Breast epithelium (tissue), 3 donors: ENCODE measurements around the gene IAH1.

ENCODE experiments used
- CTCF ChIP-seq, 3 donors: fragments of 450-650 bp; IDR thresholded peaks; one replicate each; pipeline ENCODE4 v1.5.1; 2016 to 2017; ENCODE audit warnings: antibody characterized with exemption in 3 of 3, mild to moderate bottlenecking in 3 of 3, moderate library complexity in 3 of 3
- POLR2AphosphoS5 ChIP-seq, 3 donors: sonication (generic); formaldehyde crosslinking; IDR thresholded peaks; one replicate each; pipeline ENCODE4 v1.6.1; 2017; ENCODE audit warnings: antibody characterized with exemption in 3 of 3

GRCh38 chr2:9460441-9461017 lies 13.8 kb upstream of the IAH1 start:
- TF ChIP-seq CTCF (IDR thresholded peaks at IDR 0.05) (no peak), POLR2AphosphoS5 (IDR thresholded peaks at IDR 0.05) (no peak)
